GM10266 (cell line): ENCODE measurements around the gene ST6GAL1.
"Not testable (repeated sequence)": the region's sequence is repeated elsewhere in the genome, so short reads cannot be mapped to it uniquely, and the experiment has no call there.

Experiments
- DNase-seq: peaks from one replicate; pipeline ENCODE4 v3.0.0; 2012; ENCODE audit errors: extremely low spot score
- TF ChIP-seq, protein P1 (sequence below): IDR thresholded peaks from 2 replicates; pipeline ENCODE4 v1.5.1; 2012; ENCODE audit warnings: mild to moderate bottlenecking, low read depth; ENCODE audit not compliant: control insufficient read depth, insufficient read depth; ENCODE audit errors: missing control alignments

The ST6GAL1 gene

DNA sequence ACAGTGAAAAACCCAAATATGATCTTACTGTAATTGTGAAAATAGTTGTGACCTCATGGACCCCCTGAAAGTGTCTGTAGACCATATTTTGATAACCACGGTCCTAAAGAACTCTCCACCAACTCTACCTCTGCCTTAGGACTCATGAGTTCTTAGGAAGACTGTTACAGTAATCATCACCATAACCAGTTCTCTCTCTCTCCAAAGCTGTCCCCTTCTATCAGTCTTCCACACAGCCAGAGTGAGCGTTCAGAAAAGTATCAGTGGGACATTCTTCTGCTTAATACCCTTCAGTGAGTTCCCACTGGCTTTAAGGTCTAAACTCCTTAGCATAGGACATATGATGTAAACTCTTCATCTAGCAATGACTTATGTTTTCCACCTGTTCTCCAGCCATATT, 27.6 kb upstream of the ST6GAL1 start:
- TF ChIP-seq, protein P1, sequence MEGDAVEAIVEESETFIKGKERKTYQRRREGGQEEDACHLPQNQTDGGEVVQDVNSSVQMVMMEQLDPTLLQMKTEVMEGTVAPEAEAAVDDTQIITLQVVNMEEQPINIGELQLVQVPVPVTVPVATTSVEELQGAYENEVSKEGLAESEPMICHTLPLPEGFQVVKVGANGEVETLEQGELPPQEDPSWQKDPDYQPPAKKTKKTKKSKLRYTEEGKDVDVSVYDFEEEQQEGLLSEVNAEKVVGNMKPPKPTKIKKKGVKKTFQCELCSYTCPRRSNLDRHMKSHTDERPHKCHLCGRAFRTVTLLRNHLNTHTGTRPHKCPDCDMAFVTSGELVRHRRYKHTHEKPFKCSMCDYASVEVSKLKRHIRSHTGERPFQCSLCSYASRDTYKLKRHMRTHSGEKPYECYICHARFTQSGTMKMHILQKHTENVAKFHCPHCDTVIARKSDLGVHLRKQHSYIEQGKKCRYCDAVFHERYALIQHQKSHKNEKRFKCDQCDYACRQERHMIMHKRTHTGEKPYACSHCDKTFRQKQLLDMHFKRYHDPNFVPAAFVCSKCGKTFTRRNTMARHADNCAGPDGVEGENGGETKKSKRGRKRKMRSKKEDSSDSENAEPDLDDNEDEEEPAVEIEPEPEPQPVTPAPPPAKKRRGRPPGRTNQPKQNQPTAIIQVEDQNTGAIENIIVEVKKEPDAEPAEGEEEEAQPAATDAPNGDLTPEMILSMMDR, result no peak

DNA sequence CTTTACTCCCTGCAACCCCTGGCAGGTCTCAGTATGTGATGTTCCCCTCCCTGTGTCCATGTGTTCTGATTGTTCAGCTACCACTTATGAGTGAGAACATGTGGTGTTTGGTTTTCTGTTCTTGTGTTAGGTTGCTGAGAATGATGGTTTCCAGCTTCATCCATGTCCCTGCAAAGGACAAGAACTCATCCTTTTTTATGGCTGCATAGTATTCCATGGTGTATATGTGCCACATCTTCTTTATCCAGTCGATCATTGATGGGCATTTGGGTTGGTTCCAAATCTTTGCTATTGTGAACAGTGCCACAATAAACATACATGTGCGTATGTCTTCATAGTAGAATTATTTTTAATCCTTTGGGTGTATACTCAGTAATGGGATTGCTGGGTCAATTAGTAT, 26.6 kb upstream of the ST6GAL1 start:
- DNase-seq, result not testable (repeated sequence)

More for the DNA sequence above, 27.6 kb upstream of the ST6GAL1 start:
- DNase-seq, result no peak

DNA sequence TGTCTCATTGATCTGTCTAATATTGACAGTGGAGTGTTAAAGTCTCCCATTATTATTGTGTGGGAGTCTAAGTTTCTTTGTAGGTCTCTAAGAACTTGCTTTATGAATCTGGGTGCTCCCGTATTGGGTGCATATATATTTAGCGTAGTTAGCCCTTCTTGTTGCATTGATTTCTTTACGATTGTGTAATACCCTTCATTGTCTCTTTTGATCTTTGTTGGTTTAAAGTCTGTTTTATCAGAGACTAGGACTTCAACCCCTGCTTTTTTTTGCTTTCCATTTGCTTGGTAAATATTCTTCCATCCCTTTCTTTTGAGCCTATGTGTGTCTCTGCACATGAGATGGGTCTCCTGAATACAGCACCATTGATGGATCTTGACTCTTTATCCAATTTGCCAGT, 23.3 kb upstream of the ST6GAL1 start:
- DNase-seq, result not testable (repeated sequence)

DNA sequence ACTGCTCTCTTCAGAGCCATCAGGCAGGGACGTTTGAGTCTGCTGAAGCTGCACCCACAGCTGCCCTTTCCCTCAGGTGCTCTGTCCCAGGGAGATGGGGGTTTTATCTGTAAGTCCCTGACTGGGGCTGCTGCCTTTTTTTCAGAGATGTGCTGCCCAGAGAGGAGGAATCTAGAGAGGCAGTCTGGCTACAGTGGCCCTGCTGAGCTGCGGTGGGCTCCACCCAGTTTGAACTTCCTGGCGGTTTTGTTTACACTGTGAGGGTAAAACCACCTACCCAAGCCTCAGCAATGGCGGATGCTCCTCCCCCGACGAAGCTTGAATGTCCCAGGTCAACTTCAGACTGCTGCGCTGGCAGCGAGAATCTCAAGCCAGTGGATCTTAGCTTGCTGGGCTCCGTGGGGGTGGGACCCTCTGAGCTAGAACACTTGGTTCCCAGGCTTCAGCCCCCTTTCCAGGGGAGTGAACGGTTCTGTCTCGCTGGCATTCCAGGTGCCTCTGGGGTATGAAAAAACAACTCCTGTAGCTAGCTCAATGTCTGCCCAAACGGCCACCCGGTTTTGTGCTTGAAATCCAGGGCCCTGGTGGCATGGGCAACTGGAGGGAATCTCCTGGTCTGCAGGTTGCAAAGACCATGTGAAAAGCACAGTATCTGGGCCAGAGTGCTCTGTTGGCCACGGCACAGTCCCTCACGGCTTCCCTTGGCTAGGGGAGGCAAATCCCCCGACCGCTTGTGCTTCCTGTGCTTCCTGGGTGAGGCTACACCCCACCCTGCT, 21.1 kb upstream of the ST6GAL1 start:
- TF ChIP-seq, protein P1, result no peak
- DNase-seq, result no peak

DNA sequence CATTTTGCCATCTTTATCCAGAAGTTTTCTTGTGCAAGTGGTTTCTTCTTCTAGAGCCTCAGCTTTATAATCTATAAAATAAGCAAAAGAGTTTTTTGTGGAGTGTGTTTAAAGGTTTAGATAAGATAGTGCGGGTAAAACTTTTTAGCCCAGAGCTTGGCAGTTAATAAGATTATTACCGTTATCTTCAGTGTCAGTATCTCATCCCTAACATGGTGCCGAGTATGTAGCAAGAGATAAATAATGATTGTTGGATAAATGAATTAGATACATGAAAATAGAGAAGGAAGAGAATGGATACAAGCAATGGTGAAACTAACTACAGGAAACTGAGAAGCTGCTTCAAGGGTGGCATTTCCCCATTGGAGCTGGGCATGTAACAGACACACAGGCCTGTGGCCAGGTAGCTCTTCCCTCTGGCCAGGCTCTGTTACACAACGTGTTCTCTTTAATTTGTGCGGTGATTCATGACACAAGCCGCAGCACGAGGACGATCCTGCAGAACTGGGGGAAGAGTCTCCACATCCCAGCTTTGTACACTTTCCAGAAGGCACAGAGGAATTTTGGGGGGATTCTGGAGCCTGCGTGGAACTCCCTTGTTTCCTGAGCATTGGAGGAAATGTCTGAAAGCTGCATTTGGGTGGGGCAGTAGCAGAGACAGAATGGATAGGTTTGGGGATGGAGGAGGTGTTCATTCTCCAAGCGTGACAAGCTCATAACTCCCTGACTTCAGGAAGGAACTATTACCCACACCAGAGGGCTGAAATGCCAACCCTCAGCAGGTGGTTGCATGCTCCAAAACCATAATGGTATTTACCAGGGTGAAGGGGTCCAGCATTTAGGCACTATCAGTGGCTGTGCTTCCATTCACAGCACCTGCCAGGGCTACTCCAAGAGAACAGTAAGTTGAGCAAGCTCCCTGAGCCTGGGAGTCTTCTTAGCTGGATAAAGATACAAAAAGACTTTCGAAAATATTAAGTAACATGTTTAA, 14.2 kb upstream of the ST6GAL1 start:
- DNase-seq, result no peak
- TF ChIP-seq, protein P1, result no peak

DNA sequence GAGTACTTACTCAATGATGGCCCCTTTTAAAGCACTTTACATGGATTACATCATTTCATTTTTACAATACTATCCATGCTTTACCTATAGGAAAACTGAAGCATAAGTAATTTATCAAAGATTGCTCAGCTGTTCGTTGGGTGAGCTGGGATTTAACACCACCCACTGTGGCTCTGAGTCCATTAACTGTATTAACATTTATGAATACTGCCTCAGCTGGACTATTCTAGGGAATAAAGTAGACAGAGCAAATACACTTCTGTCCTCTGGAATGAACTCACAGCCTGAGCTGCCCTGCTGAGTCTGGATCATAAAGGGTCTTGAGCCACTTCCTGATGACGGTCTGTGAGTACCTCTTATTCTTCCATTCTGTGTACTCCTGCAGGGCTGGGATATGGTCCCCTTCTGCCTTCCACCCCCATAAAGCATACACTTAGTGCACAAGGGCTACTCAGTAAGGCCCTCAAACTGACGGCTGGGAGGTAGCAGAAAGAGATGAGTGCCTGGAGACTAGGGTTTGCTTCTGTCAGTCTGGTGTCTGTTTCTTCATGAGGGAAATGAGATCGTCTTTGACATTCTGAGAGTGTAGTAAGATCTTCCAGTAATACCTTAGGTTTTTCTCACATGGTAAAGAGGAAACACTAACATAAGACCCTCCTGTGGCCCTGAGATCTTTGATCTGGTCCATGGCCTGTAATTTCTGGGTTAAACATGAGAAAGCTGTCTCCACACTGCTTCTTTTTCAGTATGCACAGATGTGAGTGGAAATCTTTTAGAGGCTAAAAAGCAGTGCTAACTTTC, 12.6 kb upstream of the ST6GAL1 start:
- TF ChIP-seq, protein P1, result no peak
- DNase-seq, result no peak

DNA sequence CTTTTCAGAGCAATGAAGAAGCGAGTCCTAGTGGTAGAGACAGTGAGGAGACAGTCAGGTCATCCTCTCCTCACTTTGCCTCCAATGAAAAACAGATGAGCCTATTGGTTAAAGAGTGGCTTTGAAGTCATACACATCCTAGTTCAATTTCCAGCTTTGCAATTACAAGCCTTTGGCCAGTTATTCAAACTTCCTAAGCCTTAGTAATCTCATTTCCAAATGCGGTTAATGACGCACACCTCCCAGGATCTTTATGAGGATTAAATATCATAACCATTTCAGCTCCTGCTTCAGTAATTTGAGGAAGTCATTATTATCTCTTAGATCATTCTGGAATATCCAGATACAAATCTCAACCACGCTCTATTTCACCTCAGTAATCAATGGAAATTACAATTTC, 10.0 kb upstream of the ST6GAL1 start:
- TF ChIP-seq, protein P1, result no peak
- no peak for DNase-seq

DNA sequence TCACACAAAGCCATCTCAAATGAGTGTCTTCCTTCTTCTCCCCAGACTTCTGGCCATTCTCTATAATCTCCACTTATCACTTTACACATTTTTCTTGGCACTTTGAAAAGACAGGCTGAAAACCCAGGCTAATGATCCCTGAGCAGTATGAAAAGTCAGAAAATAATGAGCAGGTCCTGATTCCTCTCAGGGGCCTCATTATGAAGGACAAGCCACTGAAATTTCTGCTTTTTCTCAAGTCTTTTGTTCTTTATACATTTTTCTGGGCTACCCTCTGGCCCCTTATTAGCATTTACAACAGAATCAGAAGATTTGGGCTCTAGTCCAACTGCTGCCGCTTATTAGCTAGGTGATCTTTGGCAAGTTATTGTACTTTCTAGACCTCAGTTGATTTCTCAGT, 9.5 kb upstream of the ST6GAL1 start:
- no peak for DNase-seq
- TF ChIP-seq, protein P1, result no peak
